Smooth muscle cell (in vitro differentiated cells): ENCODE data around the gene TULP4. TPM values are rescaled to one million over a fixed set of nuclear protein-coding genes. Genes with fewer than 3 reads are reported as not detected.

Experiments used
- DNase-seq: peaks from one replicate; lab custom pipeline; 2025; ENCODE audit not compliant: unreplicated experiment; lab: John Stamatoyannopoulos, UW
- H2AFZ ChIP-seq: fragments of 200-600 bp; sonication (generic); 2 replicates; pipeline ENCODE4 v1.6.0; 2016; ENCODE audit warnings: antibody characterized with exemption, low read depth, mild to moderate bottlenecking
- H3F3A ChIP-seq: fragments of 200-600 bp; sonication (generic); 2 replicates; pipeline ENCODE4 v1.6.0; 2017; ENCODE audit warnings: antibody characterized with exemption, low read depth
- H3K27ac ChIP-seq: fragments of 200-600 bp; sonication (generic); 2 replicates; pipeline ENCODE4 v1.5.1; 2016; ENCODE audit warnings: low read depth, mild to moderate bottlenecking
- H3K27me3 ChIP-seq: fragments of 200-600 bp; sonication (generic); 2 replicates; pipeline ENCODE4 v1.6.1; 2016; ENCODE audit warnings: low read depth, mild to moderate bottlenecking
- H3K36me3 ChIP-seq: fragments of 200-600 bp; sonication (generic); 2 replicates; pipeline ENCODE4 v1.5.1; 2016; ENCODE audit warnings: low read depth
- H3K4me1 ChIP-seq: fragments of 200-600 bp; sonication (generic); 2 replicates; pipeline ENCODE4 v1.5.1; 2016; ENCODE audit warnings: low read depth
- H3K4me2 ChIP-seq: fragments of 200-600 bp; sonication (generic); 2 replicates; pipeline ENCODE4 v1.6.0; 2016; ENCODE audit warnings: mild to moderate bottlenecking
- H3K4me3 ChIP-seq: fragments of 200-600 bp; sonication (generic); 2 replicates; pipeline ENCODE4 v1.5.1; 2016; ENCODE audit warnings: mild to moderate bottlenecking
- H3K79me2 ChIP-seq: fragments of 200-600 bp; sonication (generic); 2 replicates; pipeline ENCODE4 v1.6.0; 2016; ENCODE audit warnings: low read depth, mild to moderate bottlenecking
- H3K9ac ChIP-seq: fragments of 200-600 bp; sonication (generic); 2 replicates; pipeline ENCODE4 v1.6.0; 2016; ENCODE audit warnings: low read depth
- H3K9me3 ChIP-seq: fragments of 200-600 bp; sonication (generic); replicated peaks from 2 replicates; pipeline ENCODE4 v1.5.1; 2016; ENCODE audit warnings: low read depth
- H4K20me1 ChIP-seq: fragments of 200-600 bp; sonication (generic); 2 replicates; pipeline ENCODE4 v1.6.0; 2016; ENCODE audit warnings: low read depth
- WGBS: methylation state at CpG from one replicate; pipeline ENCODE4 v1.1.7; 2016; ENCODE audit warnings: low lambda C conversion rate; 5-methylcytosine and 5-hydroxymethylcytosine counted together
- polyA plus RNA-seq: library from polyadenylated mRNA; unstranded; fragments of >200 nt; fragmentation: Nextera tagmentation; extraction: Ambion mirVana; gene quantifications from 2 replicates; pipeline ENCODE4 v1.2.1, GENCODE V29; 2016
- total RNA-seq: library from RNA; depleted of rRNA; stranded (reverse); fragments of >200 nt; gene quantifications from 2 replicates; pipeline ENCODE4 v1.2.3, GENCODE V29; 2014
- TF ChIP-seq, protein P1 (sequence below): fragments of 200-600 bp; sonication (generic); IDR thresholded peaks from 2 replicates; pipeline ENCODE4 v1.5.1; 2017; ENCODE audit warnings: borderline replicate concordance, mild to moderate bottlenecking, antibody characterized with exemption; ENCODE audit not compliant: insufficient read depth, poor library complexity, severe bottlenecking

The TULP4 gene
- total and polyA plus RNA-seq, 2 experiments from 2014 or later, result 16.1 to 85.0 TPM

DNA sequence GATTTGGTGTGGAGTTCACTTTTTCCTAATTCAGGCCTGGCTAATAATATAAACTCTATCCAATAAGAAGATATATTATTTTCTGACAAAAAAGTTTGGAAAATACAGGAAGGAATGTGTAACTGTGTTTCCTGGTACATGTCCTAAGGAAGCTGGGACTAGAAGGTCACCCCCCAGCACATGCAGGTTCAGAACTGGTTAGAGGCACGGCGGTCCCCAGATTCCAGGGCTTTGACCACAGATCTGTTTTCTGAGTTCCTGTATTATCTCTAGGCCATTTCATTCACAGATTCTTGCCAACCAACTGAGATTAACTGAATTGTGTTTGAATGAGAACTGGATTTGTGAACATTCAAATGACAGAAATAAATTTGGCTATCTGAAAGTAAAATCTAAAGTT is 94.5 kb downstream of the TULP4 start:
- peaks cover 12% of the 10 kb centered on the region for H3K4me1 ChIP-seq

DNA sequence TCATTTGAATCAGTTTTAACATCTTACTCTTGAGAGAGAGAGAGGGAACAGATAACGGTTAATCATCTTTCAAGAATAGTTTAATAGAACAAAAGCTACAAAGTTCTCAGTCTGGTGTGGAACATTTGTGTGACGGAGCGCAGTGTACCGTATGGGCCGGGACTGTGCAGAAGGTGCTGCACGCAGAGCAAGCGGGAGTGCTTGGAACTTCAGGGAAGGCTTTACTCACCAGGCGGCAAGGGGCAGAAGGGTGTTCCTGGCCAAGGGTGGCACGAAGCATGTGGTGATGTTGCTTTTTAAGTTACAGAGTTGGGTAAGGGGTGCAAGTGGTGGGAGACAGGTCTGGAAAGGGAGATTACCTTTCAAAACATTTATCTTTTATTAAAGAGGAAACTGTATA is 95.7 kb downstream of the TULP4 start:
- WGBS, result 98% methylated on average over 9 of the region's 9 CpGs
- Histone ChIP-seq H2AFZ (no peak overlapping the region), H3K27me3 (no peaks in the 10 kb centered on the region), H3K4me1 (peaks cover 12% of the 10 kb centered on the region), H3K4me3 (no peak overlapping the region), H3K4me2 (no peak overlapping the region), H3K36me3 (no peaks in the 10 kb centered on the region), H3K79me2 (peaks cover 23% of the 10 kb centered on the region), H3K9me3 (no peaks in the 10 kb centered on the region), H3K9ac (no peak overlapping the region), H4K20me1 (peaks cover 37% of the 10 kb centered on the region), H3K27ac (peak overlapping the region; percentile 25), H3F3A (peaks cover 5% of the 10 kb centered on the region)
- DNase-seq, result no peak
- TF ChIP-seq, protein P1, sequence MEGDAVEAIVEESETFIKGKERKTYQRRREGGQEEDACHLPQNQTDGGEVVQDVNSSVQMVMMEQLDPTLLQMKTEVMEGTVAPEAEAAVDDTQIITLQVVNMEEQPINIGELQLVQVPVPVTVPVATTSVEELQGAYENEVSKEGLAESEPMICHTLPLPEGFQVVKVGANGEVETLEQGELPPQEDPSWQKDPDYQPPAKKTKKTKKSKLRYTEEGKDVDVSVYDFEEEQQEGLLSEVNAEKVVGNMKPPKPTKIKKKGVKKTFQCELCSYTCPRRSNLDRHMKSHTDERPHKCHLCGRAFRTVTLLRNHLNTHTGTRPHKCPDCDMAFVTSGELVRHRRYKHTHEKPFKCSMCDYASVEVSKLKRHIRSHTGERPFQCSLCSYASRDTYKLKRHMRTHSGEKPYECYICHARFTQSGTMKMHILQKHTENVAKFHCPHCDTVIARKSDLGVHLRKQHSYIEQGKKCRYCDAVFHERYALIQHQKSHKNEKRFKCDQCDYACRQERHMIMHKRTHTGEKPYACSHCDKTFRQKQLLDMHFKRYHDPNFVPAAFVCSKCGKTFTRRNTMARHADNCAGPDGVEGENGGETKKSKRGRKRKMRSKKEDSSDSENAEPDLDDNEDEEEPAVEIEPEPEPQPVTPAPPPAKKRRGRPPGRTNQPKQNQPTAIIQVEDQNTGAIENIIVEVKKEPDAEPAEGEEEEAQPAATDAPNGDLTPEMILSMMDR, result no peak

More for the DNA sequence above, 94.5 kb downstream of the TULP4 start:
- Histone ChIP-seq H3K4me2 (no peak overlapping the region), H2AFZ (no peak overlapping the region), H4K20me1 (peaks cover 43% of the 10 kb centered on the region), H3K4me3 (no peak overlapping the region), H3F3A (peaks cover 5% of the 10 kb centered on the region), H3K36me3 (no peaks in the 10 kb centered on the region), H3K79me2 (peaks cover 32% of the 10 kb centered on the region), H3K9ac (no peak overlapping the region), H3K27ac (no peak overlapping the region), H3K9me3 (no peaks in the 10 kb centered on the region), H3K27me3 (no peaks in the 10 kb centered on the region)
- no peak for DNase-seq
- 71% methylated on average over 2 of the region's 2 CpGs for WGBS
- TF ChIP-seq, protein P1, result no peak

GRCh38 chr6:158408552-158409130 is 96.4 kb downstream of the TULP4 start:
- Histone ChIP-seq H3K4me1 (peaks cover 12% of the 10 kb centered on the region), H2AFZ (no peak overlapping the region), H3K27me3 (no peaks in the 10 kb centered on the region), H3K4me3 (no peak overlapping the region), H3K27ac (peak overlapping the region; percentile 25), H4K20me1 (peaks cover 36% of the 10 kb centered on the region), H3K9ac (no peak overlapping the region), H3F3A (peaks cover 5% of the 10 kb centered on the region), H3K36me3 (no peaks in the 10 kb centered on the region), H3K79me2 (peaks cover 21% of the 10 kb centered on the region), H3K9me3 (no peaks in the 10 kb centered on the region), H3K4me2 (peak overlapping the region; percentile 1)
- 47% methylated on average over 9 of the region's 9 CpGs for WGBS
- TF ChIP-seq, protein P1, result no peak
- DNase-seq, result no peak

DNA sequence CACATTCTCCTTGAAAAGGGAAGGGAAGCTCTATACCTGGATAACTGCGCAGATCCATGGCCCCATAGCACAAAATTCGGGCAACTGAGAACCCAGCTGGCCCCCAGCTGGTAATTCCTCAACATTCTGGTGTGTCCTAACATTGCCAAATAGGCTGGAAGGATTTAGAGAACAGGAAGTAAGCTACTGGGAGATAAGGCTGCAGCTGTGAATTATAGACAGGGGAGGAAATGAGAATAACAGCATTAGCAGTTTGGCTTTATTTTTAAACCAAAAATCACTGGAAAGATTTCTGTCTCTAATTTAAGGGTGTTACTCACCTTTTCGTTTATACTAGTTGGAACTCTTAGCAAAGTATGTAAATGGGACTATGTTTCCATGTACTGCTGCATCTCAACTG is 97.2 kb downstream of the TULP4 start:
- DNase-seq, result no peak

More for the DNA sequence above, 97.2 kb downstream of the TULP4 start:
- 71% methylated on average over 3 of the region's 3 CpGs for WGBS
- Histone ChIP-seq H3F3A (peaks cover 5% of the 10 kb centered on the region), H3K79me2 (peaks cover 21% of the 10 kb centered on the region), H3K4me3 (no peak overlapping the region), H2AFZ (no peak overlapping the region), H3K9me3 (no peaks in the 10 kb centered on the region), H4K20me1 (peaks cover 32% of the 10 kb centered on the region), H3K4me1 (peaks cover 12% of the 10 kb centered on the region), H3K27me3 (no peaks in the 10 kb centered on the region), H3K27ac (peak overlapping the region; percentile 25), H3K9ac (no peak overlapping the region), H3K36me3 (no peaks in the 10 kb centered on the region), H3K4me2 (peak overlapping the region; percentile 23)
- TF ChIP-seq, protein P1, result no peak
